GM21717 (cell line): Measurements from ENCODE around the gene ULK2.

Experiments used
- ATAC-seq: cut with Tn5 transposase; IDR thresholded peaks from one replicate; pipeline ENCODE4 v1.9.1; 2021; ENCODE audit warnings: mild to moderate bottlenecking, moderate library complexity; ENCODE audit not compliant: unreplicated experiment

The ULK2 gene

GRCh38 chr17:19731626-19732025 is 136.1 kb downstream of the ULK2 start:
- ATAC-seq = no peak

GRCh38 chr17:19730843-19731242 is 136.9 kb downstream of the ULK2 start:
- no peak for ATAC-seq

GRCh38 chr17:19729900-19730299 is 137.8 kb downstream of the ULK2 start:
- ATAC-seq = no peak

GRCh38 chr17:19728084-19728495 is 139.6 kb downstream of the ULK2 start:
- ATAC-seq = no peak

GRCh38 chr17:19727501-19728078 is 140.1 kb downstream of the ULK2 start:
- ATAC-seq = no peak

- no peak for ATAC-seq
These were observed 140.9 kb downstream of the ULK2 start for GRCh38 chr17:19726631-19727376.

- no peak for ATAC-seq
These were observed 142.2 kb downstream of the ULK2 start for GRCh38 chr17:19725486-19725885.

- ATAC-seq = no peak
These were observed 143.0 kb downstream of the ULK2 start for GRCh38 chr17:19724501-19725420.

GRCh38 chr17:19723964-19724363 is 143.8 kb downstream of the ULK2 start:
- ATAC-seq = no peak
